Large intestine (tissue), 3 donors: ENCODE results near the gene RPS26. TPM values are rescaled to one million over a fixed set of nuclear protein-coding genes. Genes with fewer than 3 reads are reported as not detected.
"Not testable (repeated sequence)": the region's sequence is repeated elsewhere in the genome, so short reads cannot be mapped to it uniquely, and the experiment has no call there.

Experiments used
- DNase-seq, 2 donors: peaks; one replicate each; pipeline versions ENCODE4 v3.0.0 to v3.0.0-alpha.2; 2013
- H3K27ac ChIP-seq: one replicate; pipeline ENCODE4 v1.5.1; 2013; ENCODE audit warnings: low read length
- H3K27me3 ChIP-seq: 2 replicates; pipeline ENCODE4 v1.6.1; 2013; ENCODE audit warnings: low read length; ENCODE audit not compliant: control insufficient read depth, insufficient read depth
- H3K36me3 ChIP-seq: 2 replicates; pipeline ENCODE4 v1.6.1; 2013; ENCODE audit warnings: low read length; ENCODE audit not compliant: control insufficient read depth, insufficient read depth
- H3K4me1 ChIP-seq: one replicate; pipeline ENCODE4 v1.6.1; 2013; ENCODE audit warnings: low read length; ENCODE audit not compliant: control insufficient read depth, insufficient read depth
- H3K4me3 ChIP-seq: one replicate; pipeline ENCODE4 v1.5.1; 2013; ENCODE audit warnings: low read length
- H3K9me3 ChIP-seq: one replicate; pipeline ENCODE4 v1.6.1; 2013; ENCODE audit warnings: mild to moderate bottlenecking, low read depth, low read length, moderate library complexity; ENCODE audit not compliant: control insufficient read depth
- WGBS: methylation state at CpG from one replicate; pipeline ENCODE4 v1.1.5; 2013; ENCODE audit warnings: low lambda C conversion rate; ENCODE audit not compliant: insufficient coverage; 5-methylcytosine and 5-hydroxymethylcytosine counted together
- polyA plus RNA-seq: library from polyadenylated mRNA; unstranded; fragments of 120-200 nt; gene quantifications from one replicate; pipeline ENCODE4 v1.2.1, GENCODE V29; 2013

Gene RPS26
- polyA plus RNA-seq, 1 donor = 232 TPM

DNA sequence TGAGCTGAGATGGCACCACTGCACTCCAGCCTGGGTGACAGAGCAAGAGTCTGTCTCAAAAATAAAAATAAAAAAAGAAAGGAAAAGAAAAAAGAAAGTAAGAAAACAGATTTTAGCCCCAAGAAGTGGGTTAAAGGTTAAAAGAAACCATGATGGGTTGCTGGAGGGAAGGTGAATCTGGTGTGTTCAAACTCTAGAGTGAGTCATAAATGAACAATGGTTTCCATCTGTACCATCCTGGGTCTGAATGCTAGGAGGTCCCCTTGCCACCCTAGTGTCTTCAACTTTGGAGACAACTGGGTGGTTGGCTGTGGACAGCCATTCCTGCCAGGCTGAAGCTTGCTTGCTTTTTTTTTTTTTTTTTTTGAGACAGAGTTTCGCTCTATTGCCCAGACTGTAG, 1.6 kb upstream of the RPS26 start:
- no peaks in the 10 kb centered on the region for H3K9me3 ChIP-seq
- no CpG with 5 or more reads among the region's 1 CpG for WGBS
- DNase-seq = no peak
- no peaks in the 10 kb centered on the region for H3K27me3 ChIP-seq
- peaks cover 45% of the 10 kb centered on the region for H3K36me3 ChIP-seq
- H3K4me3 ChIP-seq = no peak overlapping the region
- no peak overlapping the region for H3K27ac ChIP-seq
- peaks cover 10% of the 10 kb centered on the region for H3K4me1 ChIP-seq

DNA sequence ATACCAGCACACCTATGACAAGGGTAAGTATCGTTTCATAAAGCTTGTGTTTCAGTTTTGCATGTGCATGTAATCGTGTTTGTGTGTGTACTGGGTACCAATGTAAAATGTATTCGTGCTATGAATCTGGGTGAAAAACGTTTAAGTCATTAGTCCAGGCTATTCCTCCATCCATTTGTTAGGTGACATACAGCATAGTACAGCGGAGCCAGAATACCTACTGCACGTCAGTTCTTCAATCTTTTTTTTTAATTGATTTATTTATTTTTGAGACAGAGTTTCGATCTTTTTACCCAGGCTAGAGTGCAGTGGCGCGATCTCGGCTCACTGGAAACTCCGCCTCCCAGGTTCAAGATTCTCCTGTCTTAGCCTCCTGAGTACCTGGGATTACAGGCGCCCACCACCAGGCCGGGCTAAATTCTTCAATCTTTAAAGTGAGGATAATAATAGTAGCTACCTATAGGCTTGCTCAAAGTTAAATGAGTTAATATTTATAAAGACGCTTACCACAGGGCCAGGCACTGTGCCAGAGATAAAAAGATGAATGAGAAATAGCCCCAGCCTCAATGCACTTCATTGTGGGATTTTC, 661 bp upstream of the RPS26 start:
- DNase-seq = no peak
- Histone ChIP-seq H3K4me1 (peaks cover 10% of the 10 kb centered on the region), H3K9me3 (no peaks in the 10 kb centered on the region), H3K27ac (peak overlapping the region; percentile 59), H3K4me3 (peak overlapping the region; percentile 21), H3K27me3 (no peaks in the 10 kb centered on the region), H3K36me3 (peaks cover 42% of the 10 kb centered on the region)
- WGBS = 50% methylated on average over 2 of the region's 14 CpGs

DNA sequence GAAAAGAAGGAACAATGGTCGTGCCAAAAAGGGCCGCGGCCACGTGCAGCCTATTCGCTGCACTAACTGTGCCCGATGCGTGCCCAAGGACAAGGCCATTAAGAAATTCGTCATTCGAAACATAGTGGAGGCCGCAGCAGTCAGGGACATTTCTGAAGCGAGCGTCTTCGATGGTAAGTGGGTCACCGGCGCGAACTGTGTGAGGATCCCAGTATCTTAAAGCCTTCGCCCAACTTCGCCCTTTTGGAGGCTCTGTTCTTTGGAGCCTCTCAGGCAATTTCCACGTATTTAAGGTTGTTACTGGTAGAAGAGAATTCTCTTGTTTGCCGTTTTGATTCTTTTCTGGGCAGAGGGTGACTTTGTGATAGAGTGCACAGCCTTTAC, 704 bp downstream of the RPS26 start:
- no CpG with 5 or more reads among the region's 20 CpGs for WGBS
- Histone ChIP-seq H3K36me3 (peaks cover 32% of the 10 kb centered on the region), H3K27ac (peak overlapping the region; percentile 87), H3K4me3 (peak overlapping the region; percentile 96)
- peak in 1 of 2 donors; percentile 25 for DNase-seq
- H3K27me3 ChIP-seq, H3K9me3 ChIP-seq, H3K4me1 ChIP-seq: not testable (repeated sequence)

DNA sequence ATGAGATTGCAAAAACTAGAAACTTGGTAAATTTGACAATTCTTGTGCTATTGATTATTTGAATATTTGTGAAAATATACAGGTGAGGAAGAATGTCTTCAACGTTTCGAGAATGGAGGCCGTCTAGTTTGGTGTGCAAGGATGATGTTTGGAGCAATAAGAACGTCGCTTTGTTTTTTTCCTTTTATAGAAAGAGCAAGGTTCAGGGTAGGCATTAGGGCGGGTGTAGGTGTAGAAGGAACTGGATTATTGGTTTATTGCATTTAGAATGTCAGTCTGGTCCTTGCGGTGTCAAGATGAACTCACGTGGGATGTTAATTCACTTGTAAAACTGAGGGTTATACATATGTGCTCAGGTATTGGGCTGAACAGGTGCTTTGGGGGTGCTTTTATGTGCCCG, 1.1 kb downstream of the RPS26 start:
- Histone ChIP-seq H3K27ac (peak overlapping the region; percentile 87), H3K4me1 (peaks cover 10% of the 10 kb centered on the region), H3K9me3 (no peaks in the 10 kb centered on the region), H3K4me3 (peak overlapping the region; percentile 96), H3K27me3 (no peaks in the 10 kb centered on the region), H3K36me3 (peaks cover 30% of the 10 kb centered on the region)
- 4% methylated on average over 3 of the region's 9 CpGs for WGBS
- peak; percentile 38 to 71 for DNase-seq

DNA sequence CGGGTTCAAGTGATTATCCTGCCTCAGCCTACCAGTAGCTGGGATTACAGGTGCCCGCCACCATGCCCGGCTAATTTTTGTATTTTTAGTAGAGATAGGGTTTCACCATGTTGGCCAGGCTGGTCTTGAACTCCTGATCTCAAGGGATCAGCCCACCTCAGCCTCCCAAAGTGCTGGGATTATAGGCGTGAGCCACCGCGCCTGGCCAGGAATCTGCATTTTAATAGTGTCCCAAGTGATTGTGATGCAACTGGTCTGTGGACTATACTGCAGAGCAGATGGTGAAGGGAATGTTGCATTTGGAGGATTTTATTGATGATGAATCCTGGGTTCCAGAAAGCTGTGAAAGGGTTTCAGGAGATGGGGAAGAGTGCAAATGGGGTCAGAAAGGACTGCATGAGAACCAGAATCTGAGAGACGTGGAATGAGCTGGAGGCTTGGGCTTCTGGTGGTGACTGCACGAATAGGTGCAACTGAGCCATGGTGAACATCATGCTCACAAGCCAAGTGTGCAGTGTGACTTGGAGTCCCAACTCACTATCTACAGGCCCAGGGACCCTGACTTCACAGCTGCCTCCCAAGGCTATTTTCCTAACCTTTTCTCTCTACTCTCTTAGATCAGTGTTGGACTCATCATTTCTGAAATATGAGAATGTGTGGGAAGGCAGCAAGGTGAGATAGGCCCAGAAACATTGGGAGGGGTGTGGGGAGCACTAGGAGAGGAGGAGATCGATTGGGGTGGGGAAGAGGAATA, 4.5 kb downstream of the RPS26 start:
- Histone ChIP-seq H3K4me3 (no peak overlapping the region), H3K36me3 (peaks cover 30% of the 10 kb centered on the region), H3K9me3 (no peaks in the 10 kb centered on the region), H3K27me3 (no peaks in the 10 kb centered on the region), H3K4me1 (peaks cover 10% of the 10 kb centered on the region), H3K27ac (no peak overlapping the region)
- DNase-seq = no peak
- no CpG with 5 or more reads among the region's 9 CpGs for WGBS

DNA sequence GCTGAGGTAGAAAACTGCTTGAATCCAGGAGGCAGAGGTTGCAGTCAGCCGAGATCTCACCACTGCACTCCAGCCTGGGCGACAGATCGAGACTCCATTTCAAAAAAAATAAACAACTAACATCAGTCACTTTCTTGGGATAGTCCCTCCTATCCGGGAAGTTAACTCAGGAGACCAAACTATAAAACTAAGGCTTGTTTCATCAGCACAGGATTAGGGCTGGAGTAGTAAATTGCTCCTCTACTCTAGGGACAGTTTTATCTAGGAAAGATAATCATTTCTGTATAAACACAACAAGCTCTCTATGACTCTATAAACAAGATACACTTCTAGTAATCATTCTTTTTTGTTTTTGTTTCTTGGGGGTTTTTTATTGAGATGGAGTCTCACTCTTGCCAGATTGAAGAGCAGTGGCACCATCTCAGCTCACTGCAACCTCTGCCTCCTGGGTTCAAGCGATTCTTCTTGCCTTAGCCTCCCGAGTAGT, 11.7 kb downstream of the RPS26 start:
- Histone ChIP-seq H3K27ac (no peak overlapping the region), H3K4me3 (no peak overlapping the region), H3K27me3 (no peaks in the 10 kb centered on the region), H3K4me1 (no peaks in the 10 kb centered on the region), H3K36me3 (no peaks in the 10 kb centered on the region), H3K9me3 (no peaks in the 10 kb centered on the region)
- no CpG with 5 or more reads among the region's 6 CpGs for WGBS
- no peak for DNase-seq

DNA sequence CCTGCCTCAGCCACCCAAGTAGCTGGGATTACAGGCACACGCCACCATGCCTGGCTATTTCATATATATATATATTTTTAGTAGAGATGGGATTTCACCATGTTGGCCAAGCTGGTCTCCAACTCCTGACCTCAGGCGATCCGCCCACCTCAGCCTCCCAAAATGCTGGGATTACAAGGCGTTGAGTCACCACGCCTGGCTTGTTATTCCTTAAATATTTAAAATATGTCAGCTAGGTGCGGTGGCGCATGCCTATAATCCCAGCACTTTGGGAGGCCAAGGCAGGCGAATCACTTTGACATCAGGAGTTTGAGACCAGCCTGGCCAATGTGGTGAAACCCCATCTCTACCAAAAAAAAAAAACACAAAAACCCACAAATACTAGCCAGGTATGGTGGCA, 18.2 kb downstream of the RPS26 start:
- H3K4me1 ChIP-seq, DNase-seq, H3K36me3 ChIP-seq, H3K9me3 ChIP-seq, H3K27me3 ChIP-seq, H3K4me3 ChIP-seq, H3K27ac ChIP-seq: not testable (repeated sequence)
- no CpG with 5 or more reads among the region's 8 CpGs for WGBS

DNA sequence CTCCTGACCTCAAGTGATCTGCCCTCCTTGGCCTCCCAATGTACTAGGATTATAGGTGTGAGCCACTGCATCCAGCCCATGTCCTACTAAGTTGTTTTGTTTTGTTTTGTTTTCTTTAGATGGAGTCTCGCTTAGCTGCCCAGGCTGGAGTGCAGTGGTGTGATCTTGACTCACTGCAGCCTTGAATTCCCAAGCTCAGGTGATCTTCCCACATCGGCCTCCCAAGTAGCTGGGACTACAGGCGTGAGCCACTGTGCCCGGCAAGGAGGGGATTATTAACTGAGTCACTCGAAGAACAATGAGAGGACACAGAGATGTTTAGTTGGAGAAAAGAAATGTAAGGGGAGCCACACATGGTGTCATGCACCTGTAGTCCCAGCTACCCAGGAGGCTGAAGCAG, 20.3 kb downstream of the RPS26 start:
- Histone ChIP-seq H3K27ac (no peak overlapping the region), H3K27me3 (no peaks in the 10 kb centered on the region), H3K36me3 (no peaks in the 10 kb centered on the region), H3K4me1 (no peaks in the 10 kb centered on the region), H3K4me3 (no peak overlapping the region), H3K9me3 (no peaks in the 10 kb centered on the region)
- DNase-seq = no peak
- WGBS = no CpG with 5 or more reads among the region's 5 CpGs

DNA sequence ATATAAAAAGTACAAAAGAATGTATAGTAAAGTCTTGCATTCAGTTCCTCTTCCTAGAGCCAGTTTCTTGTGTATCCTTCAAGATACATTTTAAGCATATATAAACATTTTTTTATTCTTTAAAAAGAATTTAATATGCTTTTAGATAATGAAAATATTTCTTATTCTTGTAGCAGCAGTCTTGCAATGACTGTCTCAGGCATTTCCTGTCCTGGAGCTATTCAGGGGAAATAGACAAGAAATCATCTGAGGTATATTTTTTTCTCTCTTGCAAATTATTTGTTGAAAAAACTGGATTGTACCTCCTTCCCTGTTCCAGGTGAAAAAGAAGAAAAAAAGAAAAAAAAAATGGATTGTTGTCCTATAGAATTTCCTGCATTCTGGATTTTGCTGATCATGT, 21.3 kb downstream of the RPS26 start:
- Histone ChIP-seq H3K27ac (no peak overlapping the region), H3K27me3 (no peaks in the 10 kb centered on the region), H3K4me3 (no peak overlapping the region), H3K36me3 (no peaks in the 10 kb centered on the region), H3K4me1 (no peaks in the 10 kb centered on the region), H3K9me3 (no peaks in the 10 kb centered on the region)
- no peak for DNase-seq

DNA sequence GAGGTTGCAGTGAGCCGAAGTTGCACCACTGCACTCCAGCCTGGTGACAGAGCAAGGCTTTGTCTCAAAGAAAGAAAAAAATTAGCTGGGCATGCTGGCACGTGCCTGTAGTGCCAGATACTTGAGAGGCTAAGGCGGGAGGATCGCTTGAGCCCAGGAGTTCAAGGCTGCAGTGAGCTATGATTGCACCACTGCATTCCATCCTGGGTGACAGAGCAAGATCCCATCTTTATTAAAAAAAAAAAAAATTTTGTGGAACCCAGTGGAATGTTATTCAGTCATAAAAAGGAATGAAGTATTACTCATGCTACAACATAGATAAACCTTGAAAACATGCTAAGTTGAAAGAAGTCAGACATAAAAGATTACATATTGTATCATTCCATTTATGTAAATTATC, 29.9 kb downstream of the RPS26 start:
- H3K4me1 ChIP-seq = no peaks in the 10 kb centered on the region
- 100% methylated on average over 2 of the region's 4 CpGs for WGBS
- no peak for DNase-seq

DNA sequence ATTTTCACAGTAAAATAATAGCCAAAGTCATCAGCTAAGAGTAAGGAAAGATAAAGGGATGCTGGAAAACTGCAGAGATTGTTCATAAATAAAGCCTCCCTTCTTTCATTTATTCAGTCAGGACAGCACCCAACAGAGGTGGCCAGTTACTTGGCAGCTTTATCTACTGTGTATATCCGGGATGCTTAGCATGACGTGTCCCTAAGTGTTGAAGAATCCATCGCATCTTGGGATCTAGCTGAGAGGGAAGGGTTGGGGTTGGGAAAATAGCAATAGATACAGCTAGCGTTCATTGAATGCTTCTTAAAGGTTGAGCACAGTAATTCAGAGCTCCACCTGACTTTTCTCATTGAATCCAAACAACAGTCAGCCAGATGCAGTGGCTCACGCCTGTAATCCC, 32.7 kb downstream of the RPS26 start:
- WGBS = no CpG with 5 or more reads among the region's 5 CpGs

More for the DNA sequence above, 29.9 kb downstream of the RPS26 start:
- H3K9me3 ChIP-seq = no peaks in the 10 kb centered on the region
- no peak overlapping the region for H3K27ac ChIP-seq
- H3K27me3 ChIP-seq = no peaks in the 10 kb centered on the region
- H3K36me3 ChIP-seq = no peaks in the 10 kb centered on the region
- H3K4me3 ChIP-seq = no peak overlapping the region

More for the DNA sequence above, 32.7 kb downstream of the RPS26 start:
- DNase-seq = no peak
- Histone ChIP-seq H3K4me3 (no peak overlapping the region), H3K4me1 (peaks cover 3% of the 10 kb centered on the region), H3K36me3 (no peaks in the 10 kb centered on the region), H3K27me3 (no peaks in the 10 kb centered on the region), H3K9me3 (no peaks in the 10 kb centered on the region), H3K27ac (no peak overlapping the region)
